HEK293 (cell line): ENCODE measurements around the gene MTURN.
A peak's percentile ranks its signal among the peaks of the same experiment; 100 is the strongest.

Experiments used
- CTCF ChIA-PET: fragments of 350-600 bp; formaldehyde crosslinking; extraction: SDS; loops from one replicate; lab custom pipeline; 2021; ENCODE audit warnings: antibody characterized with exemption; lab: Yijun Ruan, JAX
- POLR2A ChIA-PET: fragments of 300-600 bp; formaldehyde crosslinking; extraction: SDS; loops from one replicate; lab custom pipeline; 2020; ENCODE audit warnings: antibody characterized with exemption, inconsistent platforms; lab: Yijun Ruan, JAX
- H3K27ac ChIP-seq: fragments of 200-500 bp; sonication (Bioruptor generic); 2 replicates; pipeline ENCODE4 v1.5.1; 2014; ENCODE audit warnings: low read depth, low read length, control low read depth, inconsistent platforms; ENCODE audit errors: extremely low read depth
- H3K36me3 ChIP-seq, 2 experiments: fragments of 200-500 bp in 1 of 2; sonication (Bioruptor generic) in 1 of 2; 1 replicate in 1 of 2; 2 replicates in 1 of 2; pipeline ENCODE4 v1.5.1; 2014 to 2017; ENCODE audit warnings: inconsistent platforms in 2 of 2, low read length in 2 of 2; ENCODE audit not compliant: control insufficient read depth in 2 of 2, insufficient read depth in 1 of 2
- H3K4me1 ChIP-seq: fragments of 200-500 bp; sonication (Bioruptor generic); 2 replicates; pipeline ENCODE4 v1.5.1; 2014; ENCODE audit warnings: mild to moderate bottlenecking, low read length, inconsistent platforms; ENCODE audit not compliant: control insufficient read depth, insufficient read depth
- H3K4me3 ChIP-seq: 2 replicates; pipeline ENCODE4 v1.5.1; 2011; ENCODE audit warnings: low read depth, mild to moderate bottlenecking, control low read depth, low read length, moderate library complexity
- H3K9me3 ChIP-seq: fragments of 200-500 bp; sonication (Bioruptor generic); 2 replicates; pipeline ENCODE4 v1.5.1; 2014; ENCODE audit warnings: low read depth, low read length, inconsistent platforms; ENCODE audit not compliant: control insufficient read depth, insufficient read depth
- BCL11B ChIP-seq: fragments of 450-650 bp; formaldehyde crosslinking; IDR thresholded peaks from 2 replicates; pipeline ENCODE4 v1.5.1; 2016; ENCODE audit warnings: low read depth, missing biosample characterization, missing genetic modification characterization
- INSM2 ChIP-seq: fragments of 450-650 bp; formaldehyde crosslinking; IDR thresholded peaks from 2 replicates; pipeline ENCODE4 v1.5.1; 2016; ENCODE audit warnings: missing biosample characterization, missing genetic modification characterization
- KLF1 ChIP-seq: fragments of 450-650 bp; formaldehyde crosslinking; IDR thresholded peaks from 2 replicates; pipeline ENCODE4 v1.5.1; 2016; ENCODE audit warnings: missing biosample characterization, missing genetic modification characterization
- MYNN ChIP-seq: fragments of 450-650 bp; formaldehyde crosslinking; IDR thresholded peaks from 2 replicates; pipeline ENCODE4 v1.5.1; 2016; ENCODE audit warnings: missing biosample characterization, missing genetic modification characterization, borderline replicate concordance
- OSR2 ChIP-seq: fragments of 450-650 bp; formaldehyde crosslinking; IDR thresholded peaks from 2 replicates; pipeline ENCODE4 v1.5.1; 2016; ENCODE audit warnings: missing biosample characterization, missing genetic modification characterization
- PBX3 ChIP-seq: sonication (generic); formaldehyde crosslinking; IDR thresholded peaks from 2 replicates; pipeline ENCODE4 v1.8.1; 2022; ENCODE audit warnings: mild to moderate bottlenecking, moderate library complexity, missing genetic modification reagents
- PRDM1 ChIP-seq: fragments of 450-650 bp; formaldehyde crosslinking; IDR thresholded peaks from 2 replicates; pipeline ENCODE4; 2016; ENCODE audit warnings: missing biosample characterization, missing genetic modification characterization
- PRDM6 ChIP-seq: fragments of 450-650 bp; formaldehyde crosslinking; IDR thresholded peaks from 2 replicates; pipeline ENCODE4 v1.5.1; 2017; ENCODE audit warnings: missing biosample characterization, missing genetic modification characterization
- REPIN1 ChIP-seq: fragments of 450-650 bp; formaldehyde crosslinking; IDR thresholded peaks from 2 replicates; pipeline ENCODE4 v1.5.1; 2017; ENCODE audit warnings: missing biosample characterization, missing genetic modification characterization, low read depth
- SETDB1 ChIP-seq: IDR thresholded peaks from one replicate; pipeline ENCODE4 v1.6.1; 2017; ENCODE audit warnings: mild to moderate bottlenecking, low read length, moderate library complexity, mixed read lengths; ENCODE audit not compliant: insufficient read length
- SP3 ChIP-seq: fragments of 450-650 bp; formaldehyde crosslinking; IDR thresholded peaks from 2 replicates; pipeline ENCODE4 v1.5.1; 2016; ENCODE audit warnings: missing biosample characterization, missing genetic modification characterization
- ZBTB17 ChIP-seq: fragments of 450-650 bp; formaldehyde crosslinking; IDR thresholded peaks from 2 replicates; pipeline ENCODE4 v1.5.1; 2016; ENCODE audit warnings: missing biosample characterization, missing genetic modification characterization
- ZFP3 ChIP-seq: fragments of 450-650 bp; formaldehyde crosslinking; IDR thresholded peaks from 2 replicates; pipeline ENCODE4 v1.5.1; 2016; ENCODE audit warnings: low read depth, missing biosample characterization, missing genetic modification characterization
- ZNF155 ChIP-seq: fragments of 450-650 bp; formaldehyde crosslinking; IDR thresholded peaks from 2 replicates; pipeline ENCODE4 v1.5.1; 2016; ENCODE audit warnings: missing biosample characterization, missing genetic modification characterization
- ZNF19 ChIP-seq: fragments of 450-650 bp; formaldehyde crosslinking; IDR thresholded peaks from 2 replicates; pipeline ENCODE4; 2016; ENCODE audit warnings: missing biosample characterization, missing genetic modification characterization, low read depth
- ZNF2 ChIP-seq: fragments of 450-650 bp; formaldehyde crosslinking; IDR thresholded peaks from 2 replicates; pipeline ENCODE4 v1.5.1; 2016; ENCODE audit warnings: missing biosample characterization, missing genetic modification characterization
- ZNF202 ChIP-seq: fragments of 450-650 bp; formaldehyde crosslinking; IDR thresholded peaks from 2 replicates; pipeline ENCODE4 v1.5.1; 2016; ENCODE audit warnings: missing biosample characterization, missing genetic modification characterization, borderline replicate concordance
- ZNF292 ChIP-seq: fragments of 450-650 bp; formaldehyde crosslinking; IDR thresholded peaks from 2 replicates; pipeline ENCODE4 v1.5.1; 2016; ENCODE audit warnings: low read depth, missing biosample characterization, missing genetic modification characterization, borderline replicate concordance
- ZNF311 ChIP-seq: fragments of 450-650 bp; formaldehyde crosslinking; IDR thresholded peaks from 2 replicates; pipeline ENCODE4 v1.5.1; 2017; ENCODE audit warnings: missing biosample characterization, missing genetic modification characterization, borderline replicate concordance
- ZNF335 ChIP-seq: fragments of 450-650 bp; formaldehyde crosslinking; conservative IDR thresholded peaks from 2 replicates; pipeline ENCODE4 v1.5.1; 2016; ENCODE audit warnings: missing biosample characterization, missing genetic modification characterization
- ZNF341 ChIP-seq: fragments of 450-650 bp; formaldehyde crosslinking; IDR thresholded peaks from 2 replicates; pipeline ENCODE4; 2016; ENCODE audit warnings: low read depth, missing biosample characterization, missing genetic modification characterization
- ZNF423 ChIP-seq: fragments of 450-650 bp; formaldehyde crosslinking; IDR thresholded peaks from 2 replicates; pipeline ENCODE4 v1.5.1; 2016; ENCODE audit warnings: missing biosample characterization, missing genetic modification characterization
- ZNF433 ChIP-seq: fragments of 450-650 bp; formaldehyde crosslinking; IDR thresholded peaks from 2 replicates; pipeline ENCODE4 v1.5.1; 2016; ENCODE audit warnings: missing biosample characterization, missing genetic modification characterization, low read depth
- ZNF585B ChIP-seq: fragments of 450-650 bp; formaldehyde crosslinking; IDR thresholded peaks from 2 replicates; pipeline ENCODE4 v1.5.1; 2016; ENCODE audit warnings: missing biosample characterization, missing genetic modification characterization
- ZNF629 ChIP-seq: fragments of 450-650 bp; formaldehyde crosslinking; IDR thresholded peaks from 2 replicates; pipeline ENCODE4 v1.5.1; 2017; ENCODE audit warnings: missing biosample characterization, missing genetic modification characterization
- ZNF639 ChIP-seq: fragments of 450-650 bp; formaldehyde crosslinking; IDR thresholded peaks from 2 replicates; pipeline ENCODE4 v1.5.1; 2016; ENCODE audit warnings: missing biosample characterization, missing genetic modification characterization
- ZNF658 ChIP-seq: fragments of 450-650 bp; formaldehyde crosslinking; IDR thresholded peaks from 2 replicates; pipeline ENCODE4; 2016; ENCODE audit warnings: missing biosample characterization, missing genetic modification characterization
- ZNF670 ChIP-seq: fragments of 450-650 bp; formaldehyde crosslinking; IDR thresholded peaks from 2 replicates; pipeline ENCODE4 v1.5.1; 2016; ENCODE audit warnings: missing biosample characterization, missing genetic modification characterization, low read depth
- ZNF76 ChIP-seq: fragments of 450-650 bp; formaldehyde crosslinking; IDR thresholded peaks from 2 replicates; pipeline ENCODE4; 2016; ENCODE audit warnings: low read depth, missing biosample characterization, missing genetic modification characterization, borderline replicate concordance
- ZNF768 ChIP-seq: fragments of 450-650 bp; formaldehyde crosslinking; IDR thresholded peaks from 2 replicates; pipeline ENCODE4 v1.5.1; 2018; ENCODE audit warnings: missing biosample characterization, mild to moderate bottlenecking, missing genetic modification characterization
- ZNF843 ChIP-seq: fragments of 450-650 bp; formaldehyde crosslinking; IDR thresholded peaks from 2 replicates; pipeline ENCODE4 v1.5.1; 2016; ENCODE audit warnings: missing biosample characterization, missing genetic modification characterization

The MTURN gene

GRCh38 chr7:30142710-30143109 lies 7.9 kb downstream of the MTURN start (continued):
- TF ChIP-seq PRDM6 (peak; percentile 77), ZNF202 (tag by site-specific recombination) (no peak), ZNF292 (tag by site-specific recombination) (no peak), ZNF658 (tag by site-specific recombination) (no peak), ZNF629 (tag by site-specific recombination) (no peak), ZNF311 (tag by site-specific recombination) (no peak), REPIN1 (no peak), ZNF335 (tag by site-specific recombination) (0 out of 2 replicates have a peak, but pooled peaks have one; percentile 10), KLF1 (tag by site-specific recombination) (0 out of 2 replicates have a peak, but pooled peaks have one; percentile 15), ZNF76 (tag by site-specific recombination) (no peak), ZNF423 (tag by site-specific recombination) (no peak), INSM2 (tag by site-specific recombination) (no peak)

GRCh38 chr7:30143748-30144251 lies 9.0 kb downstream of the MTURN start:
- H3K4me1 ChIP-seq: peaks cover 47% of the 10 kb centered on the region
- no peak for TF ChIP-seq ZNF585B
- no peak for TF ChIP-seq ZNF341 (tag by site-specific recombination)
- TF ChIP-seq MYNN (tag by site-specific recombination): no peak
- TF ChIP-seq ZNF19 (tag by site-specific recombination): no peak
- peak; percentile 23; the same call in 1 of the 2 replicates for TF ChIP-seq ZNF639 (tag by site-specific recombination)
- peak; percentile 90 for TF ChIP-seq ZNF843 (tag by site-specific recombination)
- no peak for TF ChIP-seq ZNF155 (tag by site-specific recombination)
- TF ChIP-seq SETDB1: no peak
- no peak for TF ChIP-seq ZNF433 (tag by site-specific recombination)
- peak; percentile 83 for TF ChIP-seq BCL11B
- TF ChIP-seq ZNF311 (tag by site-specific recombination): no peak
- TF ChIP-seq ZNF2: 0 out of 2 replicates have a peak, but pooled peaks have one; percentile 66
- TF ChIP-seq ZBTB17 (tag by site-specific recombination): no peak
- TF ChIP-seq ZFP3 (tag by site-specific recombination): no peak; the same call in 1 of the 2 replicates
- TF ChIP-seq PBX3 (CRISPR knock-in tag): no peak
- peak; percentile 100 for TF ChIP-seq OSR2 (tag by site-specific recombination)
- no peak; the same call in 1 of the 2 replicates for TF ChIP-seq SP3 (tag by site-specific recombination)
- no peak for TF ChIP-seq ZNF670 (tag by site-specific recombination)
- no peak for TF ChIP-seq ZNF768 (tag by site-specific recombination)
- TF ChIP-seq PRDM1 (tag by site-specific recombination): no peak; the same call in 1 of the 2 replicates

More at GRCh38 chr7:30143748-30144251, 9.0 kb downstream of the MTURN start:
- ChIA-PET POLR2A (interaction anchor here (0.9 kb wide), 1 partner anchor 9 kb away, joined by 5 read pairs; the partner anchor contains the start of gene MTURN), CTCF (interaction anchor here (0.6 to 0.8 kb wide), 3 partner anchors 21 to 869 kb away, joined by 3 read pairs; no protein-coding TSS in a partner anchor)
- H3K4me3 ChIP-seq: no peak overlapping the region
- no peaks in the 10 kb centered on the region for H3K36me3 ChIP-seq
- peak overlapping the region; percentile 73 for H3K27ac ChIP-seq
- H3K9me3 ChIP-seq: no peaks in the 10 kb centered on the region
